ENCODE measurements around the gene NRXN2. TPM values are rescaled to one million over a fixed set of nuclear protein-coding genes. Genes with fewer than 3 reads are reported as not detected.

The NRXN2 gene
- total and polyA plus RNA-seq, 2 experiments from 2014 or later, result 1.1 to 5.6 TPM

GRCh38 chr11:64696045-64696444 lies 27.0 kb downstream of the NRXN2 start:
- H3K9ac ChIP-seq, result no peak overlapping the region
- no peak overlapping the region for H3K4me3 ChIP-seq
- H3K4me1 ChIP-seq (ENCODE audit: insufficient read depth), result no peaks in the 10 kb centered on the region
- H3K9me3 ChIP-seq (ENCODE audit: low read depth), result no peaks in the 10 kb centered on the region
- H3K36me3 ChIP-seq (ENCODE audit: low read depth), result no peaks in the 10 kb centered on the region
- no peaks in the 10 kb centered on the region for H4K20me1 ChIP-seq (ENCODE audit: insufficient read depth)
- H2AFZ ChIP-seq, result no peak overlapping the region
- TF ChIP-seq EZH2phosphoT487 (IDR thresholded peaks at IDR 0.05; ENCODE audit: insufficient read depth, low read depth), result no peak
- no peak for TF ChIP-seq EZH2 (IDR thresholded peaks at IDR 0.05; ENCODE audit: insufficient read depth, poor library complexity, severe bottlenecking)
- 72 to 79% methylated on average over 8 of the region's 8 CpGs for WGBS, 2 experiments (ENCODE audit: low coverage in 1 of 2, low lambda C conversion rate in 2 of 2, missing lambda C conversion rate in 2 of 2)
- H3K79me2 ChIP-seq (ENCODE audit: insufficient read depth), result no peaks in the 10 kb centered on the region
- H3F3A ChIP-seq (ENCODE audit: insufficient read depth), result no peaks in the 10 kb centered on the region
- no peak overlapping the region for H3K4me2 ChIP-seq (ENCODE audit: unreplicated experiment)
- no peaks in the 10 kb centered on the region for H3K9me2 ChIP-seq (ENCODE audit: insufficient read depth)
- in situ Hi-C loops (cut with MboI), result no loop called here
- peaks cover 57% of the 10 kb centered on the region for H3K27me3 ChIP-seq (replicated peaks; ENCODE audit: insufficient read depth)
- H3K27ac ChIP-seq, result no peak overlapping the region
- DNase-seq, result no peak

DNA sequence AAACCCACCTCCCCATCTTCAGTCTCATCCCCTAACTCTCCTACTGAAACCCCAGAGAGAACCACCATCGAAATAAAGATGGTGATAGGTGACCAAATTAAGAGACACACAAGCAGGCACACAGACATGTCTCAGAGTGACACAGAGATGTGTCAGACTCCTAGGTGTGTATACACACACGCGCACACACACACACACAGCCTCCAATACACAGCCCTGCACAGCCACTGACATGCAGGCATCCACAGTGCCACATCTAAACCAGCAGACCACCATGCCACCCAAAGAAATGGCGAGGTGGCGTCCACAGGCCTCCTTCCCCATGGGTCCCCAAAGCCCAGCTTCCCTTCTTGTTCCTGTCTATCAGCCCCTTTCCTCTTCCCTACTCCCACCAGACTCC lies 27.4 kb downstream of the NRXN2 start:
- TF ChIP-seq EZH2phosphoT487 (IDR thresholded peaks at IDR 0.05; ENCODE audit: insufficient read depth, low read depth), result no peak
- no peak for TF ChIP-seq EZH2 (IDR thresholded peaks at IDR 0.05; ENCODE audit: insufficient read depth, poor library complexity, severe bottlenecking)
- Histone ChIP-seq H3K9ac (no peak overlapping the region), H3K27me3 (replicated peaks; ENCODE audit: insufficient read depth) (peaks cover 55% of the 10 kb centered on the region), H2AFZ (no peak overlapping the region), H3K4me3 (no peak overlapping the region), H3K36me3 (ENCODE audit: low read depth) (no peaks in the 10 kb centered on the region), H3K4me2 (ENCODE audit: unreplicated experiment) (no peak overlapping the region), H3K4me1 (ENCODE audit: insufficient read depth) (no peaks in the 10 kb centered on the region), H3K9me3 (ENCODE audit: low read depth) (no peaks in the 10 kb centered on the region), H3F3A (ENCODE audit: insufficient read depth) (no peaks in the 10 kb centered on the region), H4K20me1 (ENCODE audit: insufficient read depth) (no peaks in the 10 kb centered on the region), H3K27ac (no peak overlapping the region), H3K79me2 (ENCODE audit: insufficient read depth) (no peaks in the 10 kb centered on the region), H3K9me2 (ENCODE audit: insufficient read depth) (no peaks in the 10 kb centered on the region)
- 83 to 91% methylated on average over 5 of the region's 5 CpGs for WGBS, 2 experiments (ENCODE audit: low coverage in 1 of 2, low lambda C conversion rate in 2 of 2, missing lambda C conversion rate in 2 of 2)
- in situ Hi-C loops (cut with MboI), result no loop called here
- no peak for DNase-seq

DNA sequence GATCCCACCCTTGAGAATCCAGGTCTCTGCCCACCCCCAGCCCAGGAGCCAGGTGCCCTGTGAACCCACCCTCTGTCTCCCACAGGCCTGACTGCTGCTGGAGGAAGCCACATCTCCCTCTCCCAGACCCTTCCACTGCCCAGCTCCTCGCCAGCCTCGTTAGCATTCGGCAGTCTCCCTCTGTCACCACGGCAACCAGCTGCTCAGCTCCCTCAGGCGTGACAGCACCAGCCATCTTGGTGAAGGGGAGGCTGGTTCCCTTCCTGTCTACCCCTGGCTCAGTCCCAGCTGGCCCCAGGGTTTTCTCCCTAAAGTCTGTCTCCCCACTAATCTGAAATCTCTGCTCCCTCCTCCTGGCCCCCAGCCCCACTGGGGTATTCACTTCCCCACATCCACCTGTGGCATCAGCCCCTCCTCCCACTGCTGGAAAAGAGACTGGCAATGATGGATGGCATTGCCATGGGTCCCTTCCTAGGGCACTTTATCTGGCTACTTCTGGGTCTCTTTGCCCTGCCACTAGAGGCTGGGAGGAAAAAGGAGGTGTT lies 28.1 kb downstream of the NRXN2 start:
- Histone ChIP-seq H3K4me1 (ENCODE audit: insufficient read depth) (no peaks in the 10 kb centered on the region), H3K4me3 (no peak overlapping the region), H3K4me2 (ENCODE audit: unreplicated experiment) (no peak overlapping the region), H2AFZ (no peak overlapping the region), H3K27ac (no peak overlapping the region), H3K9me3 (ENCODE audit: low read depth) (no peaks in the 10 kb centered on the region), H3K27me3 (replicated peaks; ENCODE audit: insufficient read depth) (peaks cover 50% of the 10 kb centered on the region), H3K9me2 (ENCODE audit: insufficient read depth) (no peaks in the 10 kb centered on the region), H3K79me2 (ENCODE audit: insufficient read depth) (no peaks in the 10 kb centered on the region), H3K36me3 (ENCODE audit: low read depth) (no peaks in the 10 kb centered on the region), H4K20me1 (ENCODE audit: insufficient read depth) (no peaks in the 10 kb centered on the region), H3F3A (ENCODE audit: insufficient read depth) (no peaks in the 10 kb centered on the region), H3K9ac (no peak overlapping the region)
- in situ Hi-C loops (cut with MboI), result no loop called here
- TF ChIP-seq EZH2phosphoT487 (IDR thresholded peaks at IDR 0.05; ENCODE audit: insufficient read depth, low read depth), result no peak
- no peak for TF ChIP-seq EZH2 (IDR thresholded peaks at IDR 0.05; ENCODE audit: insufficient read depth, poor library complexity, severe bottlenecking)
- DNase-seq, result no peak
- 28 to 41% methylated on average over 5 of the region's 5 CpGs for WGBS, 2 experiments (ENCODE audit: low coverage in 1 of 2, low lambda C conversion rate in 2 of 2, missing lambda C conversion rate in 2 of 2)

GRCh38 chr11:64694026-64694755 lies 28.8 kb downstream of the NRXN2 start:
- Histone ChIP-seq H3K36me3 (ENCODE audit: low read depth) (no peaks in the 10 kb centered on the region), H3K9me3 (ENCODE audit: low read depth) (no peaks in the 10 kb centered on the region), H2AFZ (no peak overlapping the region), H3K9me2 (ENCODE audit: insufficient read depth) (no peaks in the 10 kb centered on the region), H3K27me3 (replicated peaks; ENCODE audit: insufficient read depth) (peaks cover 46% of the 10 kb centered on the region), H3F3A (ENCODE audit: insufficient read depth) (no peaks in the 10 kb centered on the region), H4K20me1 (ENCODE audit: insufficient read depth) (no peaks in the 10 kb centered on the region), H3K9ac (no peak overlapping the region), H3K4me1 (ENCODE audit: insufficient read depth) (no peaks in the 10 kb centered on the region), H3K4me2 (ENCODE audit: unreplicated experiment) (no peak overlapping the region), H3K4me3 (no peak overlapping the region), H3K27ac (no peak overlapping the region), H3K79me2 (ENCODE audit: insufficient read depth) (no peaks in the 10 kb centered on the region)
- WGBS, 2 experiments (ENCODE audit: low coverage in 1 of 2, low lambda C conversion rate in 2 of 2, missing lambda C conversion rate in 2 of 2), result 35 to 60% methylated on average over 4 of the region's 4 CpGs
- in situ Hi-C loops (cut with MboI), result no loop called here
- TF ChIP-seq EZH2 (IDR thresholded peaks at IDR 0.05; ENCODE audit: insufficient read depth, poor library complexity, severe bottlenecking) (no peak), EZH2phosphoT487 (IDR thresholded peaks at IDR 0.05; ENCODE audit: insufficient read depth, low read depth) (no peak)
- no peak for DNase-seq

All from GM23248 (cell line).